ENCODE results near the gene HSD17B3.

HSD17B3 gene

GRCh38 chr9:96270236-96270744 is 31.7 kb downstream of the HSD17B3 start:
- DNase-seq (ENCODE audit: low read depth), result no peak
- no peak overlapping the region for H3K4me3 ChIP-seq (ENCODE audit: low read depth, low read length)
- TF ChIP-seq MAX (IDR thresholded peaks at IDR 0.05; ENCODE audit: low read depth, low read length), result no peak
- TF ChIP-seq CTCF (IDR thresholded peaks at IDR 0.05; ENCODE audit: low read depth, low read length), result no peak
- TF ChIP-seq POLR2A (IDR thresholded peaks at IDR 0.05; ENCODE audit: extremely low read depth, insufficient read length), result no peak
- TF ChIP-seq MYC (IDR thresholded peaks at IDR 0.05; ENCODE audit: low read depth, low read length), result no peak

- no peak overlapping the region for H3K4me3 ChIP-seq (ENCODE audit: low read depth, low read length)
- no peak for TF ChIP-seq MYC (IDR thresholded peaks at IDR 0.05; ENCODE audit: low read depth, low read length)
- no peak for TF ChIP-seq CTCF (IDR thresholded peaks at IDR 0.05; ENCODE audit: low read depth, low read length)
- TF ChIP-seq POLR2A (IDR thresholded peaks at IDR 0.05; ENCODE audit: extremely low read depth, insufficient read length), result no peak
- DNase-seq (ENCODE audit: low read depth), result no peak
Observed at GRCh38 chr9:96258967-96259366, 43.0 kb downstream of the HSD17B3 start.

- TF ChIP-seq MYC (IDR thresholded peaks at IDR 0.05; ENCODE audit: low read depth, low read length) (no peak), MAX (IDR thresholded peaks at IDR 0.05; ENCODE audit: low read depth, low read length) (no peak), POLR2A (IDR thresholded peaks at IDR 0.05; ENCODE audit: extremely low read depth, insufficient read length) (no peak), CTCF (IDR thresholded peaks at IDR 0.05; ENCODE audit: low read depth, low read length) (no peak)
- H3K4me3 ChIP-seq (ENCODE audit: low read depth, low read length), result no peak overlapping the region
- peak; percentile 60 for DNase-seq (ENCODE audit: low read depth)
Observed at GRCh38 chr9:96256800-96257199, 45.2 kb downstream of the HSD17B3 start.

DNA sequence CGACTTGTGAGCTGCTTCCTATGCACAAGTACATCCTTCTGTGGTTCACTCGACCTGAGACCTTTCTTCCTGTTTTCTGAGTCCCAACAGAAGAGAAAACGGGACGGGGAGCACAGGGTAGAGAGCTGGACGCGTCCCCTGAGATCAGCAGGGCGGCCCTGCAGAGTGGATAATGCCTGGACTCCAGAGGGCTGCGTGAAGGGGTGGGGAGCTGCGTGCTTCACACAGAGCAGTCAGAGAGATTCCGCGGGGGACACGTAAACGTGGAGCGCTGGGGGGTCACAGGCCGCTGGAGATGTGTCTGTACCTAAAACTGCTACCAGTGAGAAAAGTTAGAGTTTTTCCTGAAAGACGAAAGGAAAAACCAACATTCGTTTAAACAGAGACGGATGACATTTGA is 46.3 kb downstream of the HSD17B3 start:
- TF ChIP-seq POLR2A (IDR thresholded peaks at IDR 0.05; ENCODE audit: extremely low read depth, insufficient read length) (no peak), MYC (IDR thresholded peaks at IDR 0.05; ENCODE audit: low read depth, low read length) (no peak), CTCF (IDR thresholded peaks at IDR 0.05; ENCODE audit: low read depth, low read length) (no peak), MAX (IDR thresholded peaks at IDR 0.05; ENCODE audit: low read depth, low read length) (no peak)
- DNase-seq (ENCODE audit: low read depth), result no peak
- no peak overlapping the region for H3K4me3 ChIP-seq (ENCODE audit: low read depth, low read length)

GRCh38 chr9:96253059-96253696 is 48.8 kb downstream of the HSD17B3 start:
- peak; percentile 11 for DNase-seq (ENCODE audit: low read depth)
- no peak overlapping the region for H3K4me3 ChIP-seq (ENCODE audit: low read depth, low read length)
- no peak for TF ChIP-seq MYC (IDR thresholded peaks at IDR 0.05; ENCODE audit: low read depth, low read length)
- TF ChIP-seq CTCF (IDR thresholded peaks at IDR 0.05; ENCODE audit: low read depth, low read length), result no peak
- no peak for TF ChIP-seq MAX (IDR thresholded peaks at IDR 0.05; ENCODE audit: low read depth, low read length)
- TF ChIP-seq POLR2A (IDR thresholded peaks at IDR 0.05; ENCODE audit: extremely low read depth, insufficient read length), result no peak
